Panc1 (cell line): ENCODE data around the gene LENEP. TPM values are rescaled to one million over a fixed set of nuclear protein-coding genes. Genes with fewer than 3 reads are reported as not detected.

ENCODE experiments used
- ATAC-seq: fragments of 200-7000 bp; cut with Tn5 transposase; 2 replicates; pipeline ENCODE4 v1.9.1; 2020; ENCODE audit warnings: mild to moderate bottlenecking, moderate library complexity
- BruUV-seq: library from RNA; stranded (reverse); fragments of 400-500 nt; replicated peaks from 2 replicates; lab custom pipeline; 2021; lab: Mats Ljungman, UMichigan
- CTCF ChIA-PET: fragments of 300-600 bp; sonication (Branson Sonifier 250); formaldehyde crosslinking; loops from one replicate; lab custom pipeline; 2022; ENCODE audit warnings: antibody characterized with exemption; lab: Charles Lee
- POLR2A ChIA-PET: fragments of 300-600 bp; sonication (Branson Sonifier 250); formaldehyde crosslinking; loops from one replicate; lab custom pipeline; 2022; ENCODE audit warnings: antibody characterized with exemption; lab: Charles Lee
- DNase-seq: peaks from one replicate; pipeline ENCODE4 v3.0.0-alpha.2; 2010; ENCODE audit warnings: low read depth, low spot score
- H3K27ac ChIP-seq: 2 replicates; pipeline ENCODE4 v1.5.1; 2011; ENCODE audit warnings: mild to moderate bottlenecking, low read length, inconsistent platforms
- H3K27me3 ChIP-seq: fragments of 200-500 bp; sonication (Bioruptor generic); 2 replicates; pipeline ENCODE4 v1.6.0; 2014; ENCODE audit warnings: low read length, inconsistent platforms; ENCODE audit not compliant: control insufficient read depth, insufficient read depth
- H3K36me3 ChIP-seq: fragments of 200-500 bp; sonication (Bioruptor generic); 2 replicates; pipeline ENCODE4 v1.5.1; 2014; ENCODE audit warnings: inconsistent platforms, mild to moderate bottlenecking, low read length, moderate library complexity; ENCODE audit not compliant: control insufficient read depth, insufficient read depth
- H3K4me1 ChIP-seq: 2 replicates; pipeline ENCODE4 v1.5.1; 2011; ENCODE audit warnings: inconsistent platforms, mild to moderate bottlenecking, low read length, moderate library complexity; ENCODE audit not compliant: control insufficient read depth, insufficient read depth
- H3K4me3 ChIP-seq, 2 experiments: 2 replicates each; pipeline ENCODE4 v1.5.1; 2011 to 2012; ENCODE audit warnings: low read depth in 2 of 2, low read length in 2 of 2, mild to moderate bottlenecking in 2 of 2, inconsistent platforms in 1 of 2, moderate library complexity in 1 of 2
- H3K9me3 ChIP-seq: fragments of 200-500 bp; sonication (Bioruptor generic); 2 replicates; pipeline ENCODE4 v1.5.1; 2014; ENCODE audit warnings: low read depth, mild to moderate bottlenecking, inconsistent platforms, low read length, moderate library complexity; ENCODE audit not compliant: control insufficient read depth, insufficient read depth
- CTCF ChIP-seq: fragments of 450-650 bp; IDR thresholded peaks from 2 replicates; pipeline ENCODE4 v1.5.1; 2017; ENCODE audit warnings: mild to moderate bottlenecking
- POLR2AphosphoS5 ChIP-seq: IDR thresholded peaks from 2 replicates; pipeline ENCODE4 v1.6.1; 2012; ENCODE audit warnings: mild to moderate bottlenecking, low read depth, low read length, moderate library complexity
- REST ChIP-seq, 2 experiments: IDR thresholded peaks; 2 replicates each; pipeline ENCODE4 v1.6.1; 2011 to 2012; ENCODE audit warnings: low read depth in 2 of 2, control low read depth in 1 of 2, low read length in 1 of 2, mild to moderate bottlenecking in 1 of 2, moderate library complexity in 1 of 2; ENCODE audit not compliant: insufficient read depth in 1 of 2
- SIN3A ChIP-seq: IDR thresholded peaks from 2 replicates; pipeline ENCODE4 v1.6.1; 2012; ENCODE audit warnings: low read depth, mild to moderate bottlenecking, low read length, moderate library complexity, borderline replicate concordance; ENCODE audit not compliant: insufficient read depth
- TCF7L2 ChIP-seq: IDR thresholded peaks from 2 replicates; pipeline ENCODE4 v1.6.1; 2011; ENCODE audit warnings: mild to moderate bottlenecking, low read depth, low read length, inconsistent platforms
- in situ Hi-C: cut with HindIII; loops from 2 replicates; pipeline ENCODE4 v1.10.0; 2016; ENCODE audit warnings: low sequenced_read_pairs, low pct_unique_long_range_greater_than_20kb
- intact Hi-C: fragments of 100-400 bp; cut with micrococcal nuclease; formaldehyde crosslinking; loops from one replicate; pipeline ENCODE4 v1.10.0; 2022; ENCODE audit not compliant: unreplicated experiment
- total RNA-seq: library from RNA; stranded (reverse); gene quantifications from one replicate; pipeline ENCODE4 v1.2.1, GENCODE V29; 2021; ENCODE audit not compliant: unreplicated experiment

The LENEP gene
- total RNA-seq, 1 experiment from 2014 or later = 0.67 TPM

- peaks cover 20% of the 10 kb centered on the region for H3K36me3 ChIP-seq
- peaks cover 33% of the 10 kb centered on the region for H3K4me1 ChIP-seq
- H3K4me3 ChIP-seq = peak overlapping the region; percentile 64 to 66
- ChIA-PET CTCF (interaction anchor here (0.6 kb wide), 1 partner anchor 33 kb away, joined by 12 read pairs; no protein-coding TSS in a partner anchor), POLR2A (no interaction called here)
- H3K27ac ChIP-seq = peak overlapping the region; percentile 96
- TF ChIP-seq SIN3A = 0 out of 2 replicates have a peak, but pooled peaks have one; percentile 22
- no peak for TF ChIP-seq CTCF
- TF ChIP-seq REST (IDR thresholded peaks at IDR 0.05; ENCODE audit: insufficient read depth in 1 of 2, low read depth in 2 of 2, low read length in 1 of 2) = no peak
- no peak for TF ChIP-seq TCF7L2
- TF ChIP-seq POLR2AphosphoS5 = no peak; the same call in 1 of the 2 replicates
- intact Hi-C loops = no loop called here
- ATAC-seq (peak; percentile 47), DNase-seq (no peak)
- no peaks in the 10 kb centered on the region for H3K27me3 ChIP-seq
- in situ Hi-C loops = no loop called here
- BruUV-seq = TSS peak; percentile 88
- H3K9me3 ChIP-seq = no peaks in the 10 kb centered on the region
Observed at GRCh38 chr1:154962156-154962749, 31.1 kb upstream of the LENEP start.

GRCh38 chr1:154962795-154963330 lies 30.5 kb upstream of the LENEP start:
- H3K27ac ChIP-seq = peak overlapping the region; percentile 96
- ATAC-seq = no peak

More at GRCh38 chr1:154962795-154963330, 30.5 kb upstream of the LENEP start:
- ChIA-PET POLR2A (no interaction called here), CTCF (no interaction called here)
- peaks cover 32% of the 10 kb centered on the region for H3K4me1 ChIP-seq
- no peaks in the 10 kb centered on the region for H3K9me3 ChIP-seq
- no peaks in the 10 kb centered on the region for H3K27me3 ChIP-seq
- no TSS peak for BruUV-seq
- peak overlapping the region in 1 of 2 experiments; percentile 64; a peak in 3 of 4 replicates for H3K4me3 ChIP-seq
- in situ Hi-C loops = no loop called here
- TF ChIP-seq SIN3A (no peak), REST (IDR thresholded peaks at IDR 0.05; ENCODE audit: insufficient read depth in 1 of 2, low read depth in 2 of 2, low read length in 1 of 2) (no peak), CTCF (no peak), TCF7L2 (no peak), POLR2AphosphoS5 (peak; percentile 2; the same call in 1 of the 2 replicates)
- no peak for DNase-seq
- intact Hi-C loops = no loop called here
- peaks cover 20% of the 10 kb centered on the region for H3K36me3 ChIP-seq
